ENCODE data around the gene IGSF21.

Gene IGSF21

GRCh38 chr1:18200136-18200717 lies 92.6 kb downstream of the IGSF21 start:
- no peak for DNase-seq
- TF ChIP-seq GATA1 (IDR thresholded peaks at IDR 0.05; ENCODE audit: low read depth, low read length) (no peak), POLR2A (IDR thresholded peaks at IDR 0.05; ENCODE audit: low read length) (no peak)

GRCh38 chr1:18200918-18201317 lies 93.3 kb downstream of the IGSF21 start:
- TF ChIP-seq GATA1 (IDR thresholded peaks at IDR 0.05; ENCODE audit: low read depth, low read length) (no peak), POLR2A (IDR thresholded peaks at IDR 0.05; ENCODE audit: low read length) (no peak)
- no peak for DNase-seq

- DNase-seq: no peak
- no peak for TF ChIP-seq GATA1 (IDR thresholded peaks at IDR 0.05; ENCODE audit: low read depth, low read length)
- TF ChIP-seq POLR2A (IDR thresholded peaks at IDR 0.05; ENCODE audit: low read length): no peak
Observed at GRCh38 chr1:18201997-18202719, 94.6 kb downstream of the IGSF21 start.

- no peak for DNase-seq
- TF ChIP-seq GATA1 (IDR thresholded peaks at IDR 0.05; ENCODE audit: low read depth, low read length) (no peak), POLR2A (IDR thresholded peaks at IDR 0.05; ENCODE audit: low read length) (no peak)
Observed at GRCh38 chr1:18203645-18204044, 96.0 kb downstream of the IGSF21 start.

GRCh38 chr1:18204575-18204974 lies 97.0 kb downstream of the IGSF21 start:
- DNase-seq: no peak
- TF ChIP-seq POLR2A (IDR thresholded peaks at IDR 0.05; ENCODE audit: low read length): no peak
- TF ChIP-seq GATA1 (IDR thresholded peaks at IDR 0.05; ENCODE audit: low read depth, low read length): no peak

GRCh38 chr1:18205319-18205718 lies 97.7 kb downstream of the IGSF21 start:
- TF ChIP-seq GATA1 (IDR thresholded peaks at IDR 0.05; ENCODE audit: low read depth, low read length): no peak
- no peak for TF ChIP-seq POLR2A (IDR thresholded peaks at IDR 0.05; ENCODE audit: low read length)
- DNase-seq: no peak

- TF ChIP-seq POLR2A (IDR thresholded peaks at IDR 0.05; ENCODE audit: low read length) (no peak), GATA1 (IDR thresholded peaks at IDR 0.05; ENCODE audit: low read depth, low read length) (no peak)
- DNase-seq: no peak
Observed at GRCh38 chr1:18211764-18212163, 104.2 kb downstream of the IGSF21 start.

- DNase-seq: peak; percentile 19 to 33
- TF ChIP-seq GATA1 (IDR thresholded peaks at IDR 0.05; ENCODE audit: low read depth, low read length): no peak
- no peak for TF ChIP-seq POLR2A (IDR thresholded peaks at IDR 0.05; ENCODE audit: low read length)
Observed at GRCh38 chr1:18217398-18218043, 109.9 kb downstream of the IGSF21 start.

GRCh38 chr1:18229625-18230024 lies 122.0 kb downstream of the IGSF21 start:
- TF ChIP-seq POLR2A (IDR thresholded peaks at IDR 0.05; ENCODE audit: low read length): no peak
- TF ChIP-seq GATA1 (IDR thresholded peaks at IDR 0.05; ENCODE audit: low read depth, low read length): no peak

GRCh38 chr1:18230321-18230720 lies 122.7 kb downstream of the IGSF21 start:
- TF ChIP-seq POLR2A (IDR thresholded peaks at IDR 0.05; ENCODE audit: low read length) (no peak), GATA1 (IDR thresholded peaks at IDR 0.05; ENCODE audit: low read depth, low read length) (no peak)
- no peak for DNase-seq

More at GRCh38 chr1:18229625-18230024, 122.0 kb downstream of the IGSF21 start:
- no peak for DNase-seq

GRCh38 chr1:18230840-18231239 lies 123.2 kb downstream of the IGSF21 start:
- no peak for DNase-seq
- TF ChIP-seq POLR2A (IDR thresholded peaks at IDR 0.05; ENCODE audit: low read length): no peak
- TF ChIP-seq GATA1 (IDR thresholded peaks at IDR 0.05; ENCODE audit: low read depth, low read length): no peak

GRCh38 chr1:18232052-18232451 lies 124.5 kb downstream of the IGSF21 start:
- DNase-seq: peak; percentile 9 to 10
- TF ChIP-seq POLR2A (IDR thresholded peaks at IDR 0.05; ENCODE audit: low read length) (no peak), GATA1 (IDR thresholded peaks at IDR 0.05; ENCODE audit: low read depth, low read length) (no peak)

GRCh38 chr1:18233176-18233864 lies 125.7 kb downstream of the IGSF21 start:
- DNase-seq: no peak
- TF ChIP-seq POLR2A (IDR thresholded peaks at IDR 0.05; ENCODE audit: low read length) (no peak), GATA1 (IDR thresholded peaks at IDR 0.05; ENCODE audit: low read depth, low read length) (no peak)

GRCh38 chr1:18234790-18235242 lies 127.2 kb downstream of the IGSF21 start:
- no peak for TF ChIP-seq GATA1 (IDR thresholded peaks at IDR 0.05; ENCODE audit: low read depth, low read length)
- peak; percentile 42 to 60 for DNase-seq
